Measurements from ENCODE around the gene CPEB1. TPM values are rescaled to one million over a fixed set of nuclear protein-coding genes. Genes with fewer than 3 reads are reported as not detected.

Gene CPEB1
- total and polyA plus RNA-seq, 2 donors (not counting 1 experiment from before 2014, with no cell fraction given): 0.19 to 0.62 TPM

- H3K27me3 ChIP-seq (replicated peaks in 1 of 4; ENCODE audit: control extremely low read depth in 1 of 4, control insufficient read depth in 3 of 4, insufficient read depth in 4 of 4, low read length in 3 of 4): peaks cover 0 to 10% (median 2%) of the 10 kb centered on the region in 4 experiments
- peaks cover 4% of the 10 kb centered on the region for H3K4me1 Mint-ChIP-seq
- peaks cover 14% of the 10 kb centered on the region for H3K27me3 Mint-ChIP-seq
- H3K9ac ChIP-seq (ENCODE audit: low read length): no peak overlapping the region
- intact Hi-C loops (cut with micrococcal nuclease): no loop called here
- H3K36me3 ChIP-seq (replicated peaks in 1 of 2; ENCODE audit: control extremely low read depth in 1 of 2, control insufficient read depth in 1 of 2, extremely low read depth in 1 of 2, insufficient read depth in 2 of 2, low read length in 1 of 2): no peaks in the 10 kb centered on the region
- CTCF ChIA-PET: no interaction called here
- H3K27ac ChIP-seq (ENCODE audit: low read length in 2 of 2): no peak overlapping the region
- no peak overlapping the region for H3K4me3 Mint-ChIP-seq
- no peak for DNase-seq
- POLR2A ChIA-PET: no interaction called here
- H3K79me2 ChIP-seq (ENCODE audit: control insufficient read depth, insufficient read depth, low read length): no peaks in the 10 kb centered on the region
- no peaks in the 10 kb centered on the region for H3K9me3 Mint-ChIP-seq (ENCODE audit: insufficient read depth)
- H3K4me2 ChIP-seq (replicated peaks; ENCODE audit: low read depth, low read length, poor library complexity, severe bottlenecking): no peak overlapping the region
- H3K4me3 ChIP-seq (ENCODE audit: control extremely low read depth in 1 of 5, extremely low read depth in 1 of 5, insufficient read depth in 1 of 5, low read depth in 2 of 5, low read length in 4 of 5): no peak overlapping the region
- no peak overlapping the region for H3K27ac Mint-ChIP-seq
- H3K9me3 ChIP-seq (ENCODE audit: control extremely low read depth in 1 of 3, control insufficient read depth in 2 of 3, insufficient read depth in 1 of 3, low read length in 2 of 3): no peaks in the 10 kb centered on the region
- no peaks in the 10 kb centered on the region for H4K20me1 ChIP-seq (ENCODE audit: control insufficient read depth, insufficient read depth, low read length, poor library complexity, severe bottlenecking)
- TF ChIP-seq EZH2 (IDR thresholded peaks at IDR 0.05; ENCODE audit: borderline replicate concordance, insufficient read depth, low read depth, low read length, poor library complexity, severe bottlenecking) (no peak), CTCF (IDR thresholded peaks at IDR 0.05) (no peak)
- no peaks in the 10 kb centered on the region for H3K4me1 ChIP-seq (ENCODE audit: control insufficient read depth in 2 of 2, insufficient read depth in 2 of 2, low read length in 2 of 2)
- WGBS (ENCODE audit: insufficient coverage): 100% methylated on average over 2 of the region's 2 CpGs
- no peak overlapping the region for H2AFZ ChIP-seq (ENCODE audit: insufficient read depth, low read depth, low read length, poor library complexity, severe bottlenecking)
- ATAC-seq (ENCODE audit: low read depth): no peak
Observed at GRCh38 chr15:82554849-82555248, 92.3 kb downstream of the CPEB1 start.

- TF ChIP-seq CTCF (IDR thresholded peaks at IDR 0.05) (no peak), EZH2 (IDR thresholded peaks at IDR 0.05; ENCODE audit: borderline replicate concordance, insufficient read depth, low read depth, low read length, poor library complexity, severe bottlenecking) (no peak)
- H3K9ac ChIP-seq (ENCODE audit: low read length): no peak overlapping the region
- no peak overlapping the region for H3K4me2 ChIP-seq (replicated peaks; ENCODE audit: low read depth, low read length, poor library complexity, severe bottlenecking)
- H3K9me3 ChIP-seq (ENCODE audit: control extremely low read depth in 1 of 3, control insufficient read depth in 2 of 3, insufficient read depth in 1 of 3, low read length in 2 of 3): no peaks in the 10 kb centered on the region
- no peak overlapping the region for H2AFZ ChIP-seq (ENCODE audit: insufficient read depth, low read depth, low read length, poor library complexity, severe bottlenecking)
- no peaks in the 10 kb centered on the region for H3K79me2 ChIP-seq (ENCODE audit: control insufficient read depth, insufficient read depth, low read length)
- ATAC-seq (ENCODE audit: low read depth) (no peak), DNase-seq (no peak)
- peaks cover 14% of the 10 kb centered on the region for H3K27me3 Mint-ChIP-seq
- no peak overlapping the region for H3K27ac ChIP-seq (ENCODE audit: low read length in 2 of 2)
- ChIA-PET POLR2A (no interaction called here), CTCF (no interaction called here)
- 100% methylated on average over 1 of the region's 1 CpG for WGBS (ENCODE audit: insufficient coverage)
- intact Hi-C loops (cut with micrococcal nuclease): no loop called here
- no peak overlapping the region for H3K27ac Mint-ChIP-seq
- H4K20me1 ChIP-seq (ENCODE audit: control insufficient read depth, insufficient read depth, low read length, poor library complexity, severe bottlenecking): no peaks in the 10 kb centered on the region
- no peaks in the 10 kb centered on the region for H3K36me3 ChIP-seq (replicated peaks in 1 of 2; ENCODE audit: control extremely low read depth in 1 of 2, control insufficient read depth in 1 of 2, extremely low read depth in 1 of 2, insufficient read depth in 2 of 2, low read length in 1 of 2)
- no peaks in the 10 kb centered on the region for H3K4me1 ChIP-seq (ENCODE audit: control insufficient read depth in 2 of 2, insufficient read depth in 2 of 2, low read length in 2 of 2)
- H3K9me3 Mint-ChIP-seq (ENCODE audit: insufficient read depth): no peaks in the 10 kb centered on the region
- peaks cover 0 to 10% (median 2%) of the 10 kb centered on the region in 4 experiments for H3K27me3 ChIP-seq (replicated peaks in 1 of 4; ENCODE audit: control extremely low read depth in 1 of 4, control insufficient read depth in 3 of 4, insufficient read depth in 4 of 4, low read length in 3 of 4)
- no peak overlapping the region for H3K4me3 Mint-ChIP-seq
- H3K4me3 ChIP-seq (ENCODE audit: control extremely low read depth in 1 of 5, extremely low read depth in 1 of 5, insufficient read depth in 1 of 5, low read depth in 2 of 5, low read length in 4 of 5): no peak overlapping the region
- peaks cover 4% of the 10 kb centered on the region for H3K4me1 Mint-ChIP-seq
Observed at GRCh38 chr15:82554351-82554750, 92.8 kb downstream of the CPEB1 start.

All from B cell (primary cell).